GM12872 (cell line): ENCODE measurements around the gene TRIP4.

Experiments
- TF ChIP-seq, protein P1 (sequence below): IDR thresholded peaks from 3 replicates; pipeline ENCODE4 v1.5.1; 2011; ENCODE audit warnings: low read depth, mild to moderate bottlenecking, low read length, moderate library complexity; ENCODE audit not compliant: insufficient read depth

Gene TRIP4

GRCh38 chr15:64349375-64349774 lies 38.3 kb upstream of the TRIP4 start:
- TF ChIP-seq, protein P1, sequence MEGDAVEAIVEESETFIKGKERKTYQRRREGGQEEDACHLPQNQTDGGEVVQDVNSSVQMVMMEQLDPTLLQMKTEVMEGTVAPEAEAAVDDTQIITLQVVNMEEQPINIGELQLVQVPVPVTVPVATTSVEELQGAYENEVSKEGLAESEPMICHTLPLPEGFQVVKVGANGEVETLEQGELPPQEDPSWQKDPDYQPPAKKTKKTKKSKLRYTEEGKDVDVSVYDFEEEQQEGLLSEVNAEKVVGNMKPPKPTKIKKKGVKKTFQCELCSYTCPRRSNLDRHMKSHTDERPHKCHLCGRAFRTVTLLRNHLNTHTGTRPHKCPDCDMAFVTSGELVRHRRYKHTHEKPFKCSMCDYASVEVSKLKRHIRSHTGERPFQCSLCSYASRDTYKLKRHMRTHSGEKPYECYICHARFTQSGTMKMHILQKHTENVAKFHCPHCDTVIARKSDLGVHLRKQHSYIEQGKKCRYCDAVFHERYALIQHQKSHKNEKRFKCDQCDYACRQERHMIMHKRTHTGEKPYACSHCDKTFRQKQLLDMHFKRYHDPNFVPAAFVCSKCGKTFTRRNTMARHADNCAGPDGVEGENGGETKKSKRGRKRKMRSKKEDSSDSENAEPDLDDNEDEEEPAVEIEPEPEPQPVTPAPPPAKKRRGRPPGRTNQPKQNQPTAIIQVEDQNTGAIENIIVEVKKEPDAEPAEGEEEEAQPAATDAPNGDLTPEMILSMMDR, result no peak

DNA sequence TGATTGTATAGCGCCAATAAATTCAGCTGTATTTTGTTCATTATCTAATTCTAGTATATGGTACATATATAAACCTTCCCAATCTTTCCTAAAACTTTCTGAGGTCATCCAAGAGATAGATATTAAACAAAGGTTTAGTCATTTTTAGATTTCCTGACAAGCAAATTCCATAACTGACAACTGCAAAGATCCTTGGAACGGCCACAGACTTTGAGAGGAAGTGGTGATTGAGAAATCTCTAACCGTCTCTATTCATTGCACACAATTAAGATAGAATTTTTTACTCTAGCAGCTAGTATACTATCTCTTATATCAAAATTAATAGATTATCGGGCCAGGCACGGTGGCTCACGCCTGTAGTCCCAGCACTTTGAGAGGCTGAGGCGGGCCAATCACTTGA lies 36.4 kb upstream of the TRIP4 start:
- TF ChIP-seq, protein P1, result no peak

DNA sequence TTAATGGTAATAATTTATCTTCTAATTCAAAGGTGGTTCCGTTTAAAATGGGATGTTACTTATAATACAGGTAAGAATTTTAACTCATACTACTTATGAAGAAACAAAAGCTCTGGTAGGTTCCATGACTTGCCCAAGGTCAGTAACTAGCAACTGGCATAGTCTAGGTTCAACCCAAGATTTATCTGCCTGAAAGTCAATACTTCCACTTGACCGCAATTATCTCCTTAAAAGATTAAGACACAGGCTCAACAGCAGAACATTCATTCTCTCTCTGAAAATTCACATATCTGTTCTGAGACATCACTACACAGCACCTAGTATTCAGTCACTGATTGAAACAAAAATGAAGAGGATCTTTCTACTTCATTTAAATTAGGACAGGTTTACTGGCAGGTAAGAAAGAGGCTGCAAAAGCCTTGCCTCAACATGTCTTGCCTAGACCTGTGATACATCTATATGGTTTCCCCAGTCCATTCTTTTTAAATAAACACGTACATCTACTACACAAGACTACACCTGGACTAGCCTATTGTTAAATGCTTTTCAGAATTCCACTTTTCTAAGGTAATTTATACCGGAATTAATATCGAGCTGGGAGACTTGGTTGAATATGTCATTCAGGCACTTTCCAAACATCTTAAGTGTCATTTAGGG lies 32.8 kb upstream of the TRIP4 start:
- TF ChIP-seq, protein P1, result no peak

GRCh38 chr15:64355348-64355943 lies 32.2 kb upstream of the TRIP4 start:
- TF ChIP-seq, protein P1, result no peak

DNA sequence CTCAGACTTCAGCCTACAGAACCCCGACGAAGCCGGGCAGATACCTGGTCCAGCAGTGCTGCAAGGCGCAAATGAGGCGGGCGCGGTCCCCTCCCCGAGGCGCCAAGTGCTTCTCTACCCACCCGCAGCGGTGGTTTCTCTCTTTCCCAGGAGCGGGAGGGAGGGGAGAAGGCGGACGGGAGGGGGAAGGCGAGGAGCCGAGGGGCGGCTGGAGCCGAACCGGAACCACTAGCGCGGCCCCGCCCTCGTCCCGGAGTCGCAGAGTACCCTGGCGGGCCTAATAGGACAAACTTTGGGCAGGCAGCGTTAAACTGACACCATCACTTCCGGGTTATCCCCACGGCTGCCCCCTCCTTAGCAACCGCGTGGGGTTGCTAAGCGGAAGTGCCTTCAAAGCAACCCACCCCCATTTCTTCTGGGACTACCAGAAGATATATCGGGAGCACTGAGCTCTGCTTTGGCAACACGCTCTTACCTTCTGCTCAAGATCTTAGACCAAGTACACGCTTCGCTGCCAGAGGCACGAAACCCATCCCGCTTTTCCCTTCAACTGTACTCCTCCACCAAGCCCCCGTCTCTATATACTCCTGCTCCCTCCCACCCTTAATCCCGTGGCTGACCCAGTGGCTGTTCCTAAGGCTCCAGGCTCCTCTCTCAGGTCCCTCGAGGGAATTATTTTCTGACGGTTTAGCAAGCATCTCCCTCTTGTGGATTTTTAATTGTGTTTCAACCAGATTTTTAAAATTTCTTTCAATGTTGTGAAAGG lies 31.5 kb upstream of the TRIP4 start, which contains the start of gene CSNK1G1:
CSNK1G1 (minus strand) TSS at position 230 of the 766 bp plus-strand sequence. CDS start 55,674 bp downstream, outside the sequence.
- TF ChIP-seq, protein P1, result no peak; the same call in 2 of the 3 replicates

GRCh38 chr15:64356710-64357040 lies 31.0 kb upstream of the TRIP4 start:
- TF ChIP-seq, protein P1, result no peak

- TF ChIP-seq, protein P1, result no peak
These were observed 26.4 kb upstream of the TRIP4 start for GRCh38 chr15:64361259-64361658.
